Thymus (tissue), 11 donors: Measurements from ENCODE around the gene GCNT2. TPM values are rescaled to one million over a fixed set of nuclear protein-coding genes. Genes with fewer than 3 reads are reported as not detected.
A peak's percentile ranks its signal among the peaks of the same experiment; 100 is the strongest.
"Not testable (repeated sequence)": the region's sequence is repeated elsewhere in the genome, so short reads cannot be mapped to it uniquely, and the experiment has no call there.

Experiments used
- DNase-seq, 9 donors: peaks; one replicate each; pipeline ENCODE4 v3.0.0-alpha.2; 2013; ENCODE audit warnings: low spot score in 9 of 9, low read depth in 6 of 9, missing footprints in 1 of 9
- H3K27ac ChIP-seq, 2 donors: one replicate each; pipeline ENCODE4 v1.5.1; 2013; ENCODE audit warnings: control low read depth in 1 of 2, low read depth in 1 of 2, low read length in 1 of 2, mild to moderate bottlenecking in 1 of 2, moderate library complexity in 1 of 2
- H3K27me3 ChIP-seq, 2 donors: one replicate each; pipeline ENCODE4 v1.5.1; 2013; ENCODE audit warnings: low read length in 1 of 2; ENCODE audit not compliant: control insufficient read depth in 2 of 2, insufficient read depth in 1 of 2
- H3K36me3 ChIP-seq, 2 donors: one replicate each; pipeline ENCODE4 v1.5.1; 2013; ENCODE audit warnings: low read length in 1 of 2, mild to moderate bottlenecking in 1 of 2, moderate library complexity in 1 of 2; ENCODE audit not compliant: control insufficient read depth in 2 of 2, insufficient read depth in 2 of 2
- H3K4me1 ChIP-seq, 2 donors: one replicate each; pipeline ENCODE4 v1.5.1; 2013; ENCODE audit warnings: low read length in 2 of 2; ENCODE audit not compliant: control insufficient read depth in 2 of 2, insufficient read depth in 2 of 2
- H3K4me3 ChIP-seq, 2 donors: one replicate each; pipeline ENCODE4 v1.5.1; 2013; ENCODE audit warnings: low read length in 2 of 2, control low read depth in 1 of 2, mild to moderate bottlenecking in 1 of 2
- H3K9me3 ChIP-seq, 2 donors: one replicate each; pipeline ENCODE4 v1.5.1; 2013; ENCODE audit warnings: low read length in 1 of 2, mild to moderate bottlenecking in 1 of 2; ENCODE audit not compliant: control insufficient read depth in 2 of 2, insufficient read depth in 1 of 2
- WGBS: extraction: QIAGEN DNeasy Blood & Tissue Kit; methylation state at CpG from one replicate; pipeline ENCODE4 v1.1.7; 2013; 5-methylcytosine and 5-hydroxymethylcytosine counted together
- polyA plus RNA-seq: library from polyadenylated mRNA; stranded (reverse); fragments of 200-250 nt; gene quantifications from one replicate; pipeline ENCODE4 v1.2.3, GENCODE V29; 2013
- total RNA-seq: library from RNA; stranded (reverse); fragments of 120-200 nt; gene quantifications from one replicate; pipeline ENCODE4 v1.2.4, GENCODE V29; 2013
- donor health status: healthy.

GCNT2 gene
- total and polyA plus RNA-seq, 2 donors: 1.6 to 1.8 TPM

DNA sequence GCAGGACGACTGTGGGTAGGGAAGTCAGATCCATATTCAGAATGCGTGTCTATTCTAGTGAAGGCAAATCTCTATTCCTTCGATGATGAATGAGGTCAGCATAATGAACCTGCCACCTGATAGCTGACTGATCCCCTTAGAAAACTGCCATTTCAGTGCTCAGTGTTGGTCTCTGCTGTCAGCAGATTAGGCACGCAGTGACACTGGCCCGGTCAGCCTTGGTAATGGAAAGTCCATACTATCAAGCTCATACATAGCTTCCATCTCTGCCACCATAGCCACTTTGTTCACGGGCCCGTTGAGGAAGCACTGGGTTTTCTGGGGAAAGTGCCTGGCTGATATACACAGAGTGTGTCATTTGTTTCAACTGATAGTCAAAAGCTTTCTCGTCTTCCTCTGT, 119.3 kb downstream of the GCNT2 start:
- 97% methylated on average over 8 of the region's 8 CpGs for WGBS
- no peak overlapping the region for H3K27ac ChIP-seq
- no peaks in the 10 kb centered on the region for H3K36me3 ChIP-seq
- H3K4me3 ChIP-seq: no peak overlapping the region
- DNase-seq: no peak
- H3K9me3 ChIP-seq: no peaks in the 10 kb centered on the region
- H3K27me3 ChIP-seq: no peaks in the 10 kb centered on the region
- no peaks in the 10 kb centered on the region for H3K4me1 ChIP-seq

DNA sequence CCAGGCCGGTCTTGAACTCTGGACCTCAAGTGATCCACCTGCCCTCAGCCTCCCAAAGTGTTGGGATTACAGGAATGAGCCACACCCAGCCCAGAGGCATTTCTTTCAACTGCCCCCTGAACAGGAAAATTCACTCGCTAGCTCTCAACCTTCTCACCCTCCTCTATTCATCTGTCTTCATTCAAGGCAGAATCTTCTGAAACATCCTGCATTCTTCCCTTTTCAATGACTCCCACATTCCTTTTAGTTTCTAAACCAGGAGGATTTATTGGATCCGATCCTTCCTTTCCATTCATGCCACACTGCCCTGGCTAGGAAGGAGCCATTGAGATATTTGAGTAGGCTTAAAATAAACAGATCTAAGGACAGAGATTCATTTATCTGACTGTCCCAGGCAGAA, 120.4 kb downstream of the GCNT2 start:
- DNase-seq: no peak
- Histone ChIP-seq H3K27ac (no peak overlapping the region), H3K4me1 (no peaks in the 10 kb centered on the region), H3K4me3 (no peak overlapping the region), H3K36me3 (no peaks in the 10 kb centered on the region), H3K9me3 (no peaks in the 10 kb centered on the region), H3K27me3 (no peaks in the 10 kb centered on the region)
- 97% methylated on average over 3 of the region's 3 CpGs for WGBS

DNA sequence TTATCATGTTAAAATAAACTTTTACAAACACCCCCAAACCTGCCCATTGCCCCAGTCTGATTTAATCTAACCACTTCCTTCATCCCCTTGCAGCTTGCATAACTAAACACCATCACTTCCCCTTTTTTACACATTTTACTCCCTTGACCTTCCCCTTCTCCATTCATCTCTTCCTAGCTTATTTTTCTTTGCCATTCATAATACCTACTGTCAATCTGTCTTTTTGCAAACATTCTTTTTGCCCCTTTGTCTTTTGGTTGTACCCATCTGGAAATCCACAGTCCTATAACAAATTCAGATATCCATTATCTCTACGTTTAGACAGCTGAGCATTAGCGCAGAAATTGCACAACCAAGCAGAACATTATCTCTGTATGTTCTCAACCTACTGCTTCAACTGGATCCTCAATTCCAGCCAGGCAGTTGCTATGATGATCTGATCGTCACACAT, 122.1 kb downstream of the GCNT2 start:
- peak in 1 of 9 donors; percentile 6 for DNase-seq
- H3K4me3 ChIP-seq: no peak overlapping the region
- no peaks in the 10 kb centered on the region for H3K36me3 ChIP-seq
- 17% methylated on average over 3 of the region's 3 CpGs for WGBS
- H3K4me1 ChIP-seq: no peaks in the 10 kb centered on the region
- H3K27me3 ChIP-seq: no peaks in the 10 kb centered on the region
- no peaks in the 10 kb centered on the region for H3K9me3 ChIP-seq
- no peak overlapping the region for H3K27ac ChIP-seq

DNA sequence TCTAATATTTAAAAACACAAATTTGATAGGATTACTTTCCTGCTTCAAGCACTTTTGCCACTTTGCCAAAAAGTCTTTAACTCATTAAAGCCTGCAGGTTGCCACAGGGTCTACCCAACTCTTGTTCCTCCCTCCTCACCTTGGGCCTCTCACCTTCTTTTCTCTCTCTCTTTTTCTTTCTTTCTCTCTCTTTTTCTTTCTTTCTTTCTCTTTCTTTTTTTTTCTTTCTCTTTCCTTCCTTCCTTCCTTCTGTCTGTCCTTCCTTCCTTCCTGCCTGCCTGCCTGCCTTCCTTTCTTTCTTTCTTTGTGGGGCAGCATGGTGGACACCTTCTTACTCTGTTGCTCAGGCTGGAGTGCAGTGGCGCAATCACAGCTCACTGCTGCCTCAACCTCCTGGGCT, 123.1 kb downstream of the GCNT2 start:
- DNase-seq: no peak
- Histone ChIP-seq H3K36me3 (no peaks in the 10 kb centered on the region), H3K27ac (no peak overlapping the region), H3K9me3 (no peaks in the 10 kb centered on the region), H3K27me3 (no peaks in the 10 kb centered on the region), H3K4me1 (no peaks in the 10 kb centered on the region), H3K4me3 (no peak overlapping the region)
- 96% methylated on average over 1 of the region's 1 CpG for WGBS

DNA sequence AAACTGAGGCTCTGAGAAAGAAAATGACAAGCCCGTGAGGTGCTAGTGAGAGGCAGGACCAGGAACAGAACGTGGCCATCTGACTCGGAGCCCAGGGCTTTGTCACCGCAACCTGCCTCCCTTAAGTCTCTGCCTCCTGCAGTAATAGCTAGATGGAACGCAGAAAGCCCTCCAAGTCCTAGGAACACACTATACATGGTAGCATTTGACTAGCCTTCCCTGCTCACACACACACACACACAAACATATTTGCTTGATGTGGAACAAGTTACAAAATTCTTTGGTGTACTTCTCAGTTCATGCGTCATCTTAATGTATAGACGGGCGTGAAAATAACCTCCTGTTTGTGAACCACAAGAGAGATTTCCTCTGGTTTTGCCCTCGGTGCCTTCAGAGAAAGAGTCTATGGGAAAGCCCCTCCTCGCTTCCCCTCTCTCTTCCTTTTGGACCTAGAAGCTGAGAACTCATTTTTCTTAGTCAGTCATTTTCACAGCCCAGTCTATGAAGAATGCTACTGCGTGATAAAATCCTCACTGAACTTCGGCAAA, 134.4 kb downstream of the GCNT2 start:
- DNase-seq: peak in 6 of 9 donors; percentile 6 to 61 (median 12)
- Histone ChIP-seq H3K36me3 (no peaks in the 10 kb centered on the region), H3K27me3 (peaks cover 0 to 6% of the 10 kb centered on the region in 2 donors), H3K4me1 (no peaks in the 10 kb centered on the region), H3K4me3 (no peak overlapping the region), H3K27ac (no peak overlapping the region), H3K9me3 (no peaks in the 10 kb centered on the region)
- WGBS: 30% methylated on average over 12 of the region's 12 CpGs

DNA sequence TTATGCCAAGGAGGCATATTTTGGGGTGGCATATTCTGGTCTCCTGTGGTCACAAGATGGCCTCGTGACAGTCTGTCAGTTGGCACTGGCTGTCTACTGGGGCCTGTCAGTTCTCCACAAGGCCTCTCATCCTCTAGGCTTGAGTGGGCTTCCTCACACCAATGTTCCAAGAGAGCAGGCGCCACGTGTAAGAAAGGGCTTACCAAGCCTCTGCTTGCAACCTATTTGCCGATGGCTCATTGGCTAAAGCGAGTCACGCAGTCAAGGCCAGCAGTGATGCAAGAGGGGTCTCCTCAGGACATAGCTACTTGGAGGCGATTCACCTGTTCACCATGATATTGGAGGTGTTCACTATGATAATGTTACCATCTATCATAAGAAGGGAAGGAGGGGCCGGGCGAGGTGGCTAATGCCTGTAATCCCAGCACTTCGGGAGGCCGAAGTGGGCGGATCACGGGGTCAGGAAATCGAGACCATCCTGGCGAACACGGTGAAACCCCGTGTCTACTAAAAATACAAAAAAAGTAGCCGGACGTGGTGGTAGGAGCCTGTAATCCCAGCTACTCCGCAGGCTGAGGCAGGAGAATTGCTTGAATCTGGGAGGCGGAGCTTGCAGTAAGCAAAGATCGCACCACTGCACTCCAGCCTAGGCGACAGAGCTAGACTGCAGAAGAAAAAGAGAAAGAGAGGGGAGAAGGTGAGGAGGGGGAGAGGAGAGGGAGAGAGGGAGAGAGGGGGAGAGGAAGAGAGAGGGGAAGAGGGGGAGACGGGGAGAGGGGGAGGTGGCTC, 138.0 kb downstream of the GCNT2 start:
- 92% methylated on average over 24 of the region's 24 CpGs for WGBS
- Histone ChIP-seq H3K27me3 (peaks cover 0 to 6% of the 10 kb centered on the region in 2 donors), H3K4me1 (no peaks in the 10 kb centered on the region), H3K9me3 (no peaks in the 10 kb centered on the region), H3K36me3 (no peaks in the 10 kb centered on the region), H3K27ac (no peak overlapping the region), H3K4me3 (peak overlapping the region; percentile 12 to 27)
- no peak for DNase-seq

DNA sequence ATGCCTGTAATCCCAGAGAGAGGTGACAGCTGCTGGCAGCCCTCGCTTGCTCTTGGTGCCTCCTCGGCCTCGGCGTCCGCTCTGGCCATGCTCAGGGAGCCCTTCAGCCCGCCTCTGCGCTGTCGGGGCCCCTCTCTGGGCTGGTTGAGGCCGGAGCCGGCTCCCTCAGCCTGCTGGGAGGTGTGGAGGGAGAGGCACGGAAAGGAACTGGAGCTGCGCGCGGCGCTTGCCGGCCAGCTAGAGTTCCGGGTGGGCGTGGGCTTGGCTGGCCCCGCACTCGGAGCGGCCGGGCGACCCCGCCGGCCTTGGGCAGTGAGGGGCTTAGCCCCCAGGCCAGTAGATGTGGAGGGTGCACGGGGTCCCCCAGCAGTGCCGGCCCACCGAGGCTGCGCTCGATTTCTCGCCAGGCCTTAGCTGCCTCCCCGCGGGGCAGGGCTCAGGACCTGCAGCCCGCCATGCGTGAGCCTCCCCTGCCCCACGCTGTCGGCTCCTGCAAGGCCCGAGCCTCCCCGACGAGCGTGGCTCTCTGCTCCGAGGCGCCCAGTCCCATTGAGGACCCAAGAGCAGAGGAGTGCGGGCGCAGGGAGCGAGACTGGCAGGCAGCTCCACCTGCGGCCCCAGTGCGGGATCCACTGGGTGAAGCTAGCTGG, 138.7 kb downstream of the GCNT2 start:
- Histone ChIP-seq H3K9me3 (no peaks in the 10 kb centered on the region), H3K27me3 (peaks cover 0 to 4% of the 10 kb centered on the region in 2 donors), H3K36me3 (no peaks in the 10 kb centered on the region), H3K4me1 (no peaks in the 10 kb centered on the region), H3K4me3 (peak overlapping the region; percentile 12 to 27), H3K27ac (no peak overlapping the region)
- no peak for DNase-seq
- 85% methylated on average over 48 of the region's 48 CpGs for WGBS

DNA sequence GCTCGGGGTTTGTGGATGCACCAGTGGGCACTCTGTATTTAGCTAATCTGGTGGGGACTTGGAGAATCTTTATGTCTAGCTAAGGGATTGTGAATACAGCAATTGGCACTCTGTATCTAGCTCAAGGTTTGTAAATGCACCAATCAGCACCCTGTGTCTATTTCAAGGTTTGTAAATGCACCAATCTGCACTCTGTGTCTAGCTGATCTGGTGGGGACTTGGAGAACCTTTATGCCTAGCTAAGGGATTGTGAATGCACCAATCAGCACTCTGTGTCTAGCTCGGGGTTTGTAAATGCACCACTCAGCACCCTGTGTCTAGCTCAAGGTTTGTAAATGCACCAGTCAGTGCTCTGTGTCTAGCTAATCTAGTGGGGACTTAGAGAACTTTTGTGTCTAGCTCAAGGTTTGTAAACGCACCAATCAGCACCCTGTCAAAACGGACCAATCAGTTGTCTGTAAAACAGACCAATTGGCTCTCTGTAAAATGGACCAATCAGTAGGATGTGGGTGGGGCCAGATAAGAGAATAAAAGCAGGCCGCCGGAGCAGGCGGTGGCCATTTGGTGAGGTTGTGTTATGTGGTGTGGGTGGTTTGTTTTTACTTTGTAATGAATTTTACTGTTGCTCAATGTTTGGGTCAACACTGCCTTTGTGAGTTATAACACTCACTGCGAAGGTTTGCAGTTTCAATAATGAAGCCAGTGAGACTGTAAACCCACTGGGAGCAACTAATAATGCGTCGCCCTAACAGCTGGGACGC, 139.5 kb downstream of the GCNT2 start:
- not testable (repeated sequence) for H3K4me1 ChIP-seq, H3K9me3 ChIP-seq, H3K27ac ChIP-seq, H3K4me3 ChIP-seq, H3K27me3 ChIP-seq, DNase-seq, H3K36me3 ChIP-seq
- 96% methylated on average over 11 of the region's 11 CpGs for WGBS

DNA sequence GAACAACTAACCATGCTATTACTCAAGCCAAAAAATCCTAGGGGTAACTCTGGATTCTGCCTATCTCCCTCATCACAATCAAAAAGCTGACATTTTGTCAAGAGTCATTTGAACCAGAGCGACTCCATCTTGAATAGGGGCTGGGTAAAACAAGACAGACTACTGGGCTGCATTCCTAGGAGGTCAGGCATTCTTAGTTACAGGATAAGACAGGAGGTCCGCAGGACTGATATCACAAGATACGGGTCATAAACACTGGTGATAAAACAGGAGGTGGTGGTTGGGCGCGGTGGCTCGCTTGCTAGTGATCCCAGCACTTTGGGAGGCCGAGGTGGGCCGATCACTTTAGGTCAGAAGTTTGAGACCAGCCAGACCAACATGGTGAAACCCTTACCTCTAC, 141.1 kb downstream of the GCNT2 start:
- DNase-seq: no peak
- Histone ChIP-seq H3K4me1 (no peaks in the 10 kb centered on the region), H3K4me3 (no peak overlapping the region), H3K9me3 (no peaks in the 10 kb centered on the region), H3K27ac (no peak overlapping the region), H3K36me3 (no peaks in the 10 kb centered on the region), H3K27me3 (no peaks in the 10 kb centered on the region)
- WGBS: 97% methylated on average over 8 of the region's 8 CpGs
